GM12872 (cell line): ENCODE results near the gene NANS.

ENCODE experiments used
- TF ChIP-seq, protein P1 (sequence below): IDR thresholded peaks from 3 replicates; pipeline ENCODE4 v1.5.1; 2011; ENCODE audit warnings: low read depth, mild to moderate bottlenecking, low read length, moderate library complexity; ENCODE audit not compliant: insufficient read depth

Gene NANS

DNA sequence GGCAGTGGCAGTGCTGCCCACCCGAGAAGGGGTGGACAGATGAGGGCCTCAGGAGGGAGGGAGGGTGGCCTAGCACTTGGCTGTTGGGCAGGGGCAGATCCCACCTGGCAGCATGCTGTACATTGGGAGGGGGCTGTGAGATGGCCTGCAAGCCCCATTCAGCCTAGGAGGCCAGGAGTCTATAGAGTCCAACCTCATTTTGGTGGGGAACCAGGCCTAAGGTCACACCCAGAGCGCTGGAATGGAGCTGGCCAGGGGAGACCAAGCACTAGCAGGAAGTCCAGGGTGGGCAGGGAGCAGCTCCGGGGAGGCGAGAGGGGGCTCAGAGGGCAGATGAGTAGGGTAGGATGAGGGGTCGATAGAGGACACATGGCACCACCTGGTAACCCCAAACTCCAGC lies 39.6 kb downstream of the NANS start:
- TF ChIP-seq, protein P1, sequence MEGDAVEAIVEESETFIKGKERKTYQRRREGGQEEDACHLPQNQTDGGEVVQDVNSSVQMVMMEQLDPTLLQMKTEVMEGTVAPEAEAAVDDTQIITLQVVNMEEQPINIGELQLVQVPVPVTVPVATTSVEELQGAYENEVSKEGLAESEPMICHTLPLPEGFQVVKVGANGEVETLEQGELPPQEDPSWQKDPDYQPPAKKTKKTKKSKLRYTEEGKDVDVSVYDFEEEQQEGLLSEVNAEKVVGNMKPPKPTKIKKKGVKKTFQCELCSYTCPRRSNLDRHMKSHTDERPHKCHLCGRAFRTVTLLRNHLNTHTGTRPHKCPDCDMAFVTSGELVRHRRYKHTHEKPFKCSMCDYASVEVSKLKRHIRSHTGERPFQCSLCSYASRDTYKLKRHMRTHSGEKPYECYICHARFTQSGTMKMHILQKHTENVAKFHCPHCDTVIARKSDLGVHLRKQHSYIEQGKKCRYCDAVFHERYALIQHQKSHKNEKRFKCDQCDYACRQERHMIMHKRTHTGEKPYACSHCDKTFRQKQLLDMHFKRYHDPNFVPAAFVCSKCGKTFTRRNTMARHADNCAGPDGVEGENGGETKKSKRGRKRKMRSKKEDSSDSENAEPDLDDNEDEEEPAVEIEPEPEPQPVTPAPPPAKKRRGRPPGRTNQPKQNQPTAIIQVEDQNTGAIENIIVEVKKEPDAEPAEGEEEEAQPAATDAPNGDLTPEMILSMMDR, result no peak

DNA sequence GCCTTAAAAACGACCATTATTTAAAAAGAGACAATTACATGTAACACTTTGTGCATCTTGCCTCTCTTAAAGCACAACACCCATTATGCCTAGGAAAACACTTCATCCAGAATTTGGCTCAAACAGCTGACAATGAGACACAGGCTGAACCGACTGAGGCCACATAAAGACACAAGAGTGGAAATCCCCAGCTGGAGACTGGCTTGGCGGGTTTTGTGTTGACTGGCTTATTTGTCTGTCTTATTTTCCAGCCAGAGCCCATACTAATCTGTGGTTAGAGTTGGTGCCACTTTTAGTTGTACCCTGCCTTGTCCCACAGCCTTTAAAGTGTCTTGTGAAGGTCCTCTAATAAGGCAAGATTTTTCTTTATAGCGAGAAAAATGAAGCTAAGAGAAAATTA lies 41.3 kb downstream of the NANS start:
- TF ChIP-seq, protein P1, result no peak

DNA sequence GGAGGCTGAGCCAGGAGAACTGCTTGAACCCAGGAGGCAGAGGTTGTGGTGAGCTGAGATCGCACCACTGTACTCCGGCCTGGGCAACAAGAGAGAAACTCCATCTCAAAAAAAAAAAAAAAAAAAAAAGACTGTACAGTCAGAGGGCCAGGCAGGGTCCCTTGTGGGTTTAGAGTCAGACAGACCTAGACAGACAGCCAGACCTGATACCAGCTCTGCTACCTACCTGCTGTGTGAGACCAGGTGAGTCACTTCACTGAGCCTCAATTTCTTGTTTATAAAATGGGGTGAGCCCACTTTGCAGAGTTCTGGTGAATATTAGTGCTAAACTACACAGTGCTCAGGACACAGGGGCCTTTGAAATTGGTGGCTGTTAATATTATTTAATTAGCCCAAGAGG lies 42.8 kb downstream of the NANS start:
- TF ChIP-seq, protein P1, result no peak

DNA sequence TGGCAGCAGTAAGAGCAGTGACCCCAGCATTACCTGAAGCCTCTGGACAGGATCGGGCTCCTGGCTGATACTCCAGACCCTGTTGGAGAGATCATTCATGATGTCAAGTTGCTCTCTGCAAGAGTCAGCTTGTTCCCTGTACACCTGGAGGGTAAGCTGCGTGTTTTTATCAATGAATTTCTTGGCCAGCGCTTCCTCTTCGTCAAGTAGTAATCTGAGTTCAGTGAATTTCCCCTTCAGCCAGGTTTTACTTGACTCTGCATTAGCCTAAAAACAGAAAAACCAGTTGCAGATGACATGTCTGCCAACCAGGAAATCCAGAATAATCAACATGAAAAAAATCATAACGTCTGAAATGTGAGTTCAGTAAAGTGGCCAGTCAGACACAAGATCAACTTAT lies 43.4 kb downstream of the NANS start:
- TF ChIP-seq, protein P1, result no peak

DNA sequence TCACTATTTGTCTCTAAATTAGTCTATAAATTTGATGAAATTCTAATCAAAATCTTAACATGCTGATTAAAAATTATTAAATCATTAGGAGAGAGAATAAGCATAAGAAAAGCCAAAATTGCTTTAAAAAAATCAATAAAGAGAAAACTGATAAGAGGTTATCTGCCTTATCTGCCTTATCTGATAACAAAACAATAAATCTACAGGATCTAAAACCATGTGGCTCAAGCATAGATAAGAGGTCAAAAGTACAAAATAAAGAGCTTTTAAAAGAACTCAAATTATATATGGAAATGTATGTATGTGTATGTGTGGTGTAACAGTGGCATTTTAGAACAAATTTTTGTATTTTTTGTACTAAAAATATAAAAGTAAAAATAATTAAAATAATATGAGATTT lies 43.9 kb downstream of the NANS start:
- TF ChIP-seq, protein P1, result no peak

DNA sequence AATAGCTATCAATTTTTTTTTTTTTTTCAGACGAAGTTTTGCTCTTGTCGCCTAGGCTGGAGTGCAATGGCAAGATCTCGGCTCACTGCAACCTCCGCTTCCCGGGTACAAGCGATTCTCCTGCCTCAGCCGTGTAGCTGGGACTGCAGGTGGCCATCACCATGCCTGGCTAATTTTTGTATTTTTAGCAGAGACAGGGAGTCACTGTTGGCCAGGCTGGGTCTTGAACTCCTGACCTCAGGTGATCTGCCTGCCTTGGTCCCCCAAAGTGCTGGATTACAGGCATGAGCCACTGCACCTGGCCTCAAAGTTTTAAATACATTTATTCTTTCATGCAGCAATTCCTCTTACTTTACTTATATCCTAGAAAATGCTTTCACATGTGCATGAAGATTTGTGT lies 44.9 kb downstream of the NANS start:
- TF ChIP-seq, protein P1, result no peak

DNA sequence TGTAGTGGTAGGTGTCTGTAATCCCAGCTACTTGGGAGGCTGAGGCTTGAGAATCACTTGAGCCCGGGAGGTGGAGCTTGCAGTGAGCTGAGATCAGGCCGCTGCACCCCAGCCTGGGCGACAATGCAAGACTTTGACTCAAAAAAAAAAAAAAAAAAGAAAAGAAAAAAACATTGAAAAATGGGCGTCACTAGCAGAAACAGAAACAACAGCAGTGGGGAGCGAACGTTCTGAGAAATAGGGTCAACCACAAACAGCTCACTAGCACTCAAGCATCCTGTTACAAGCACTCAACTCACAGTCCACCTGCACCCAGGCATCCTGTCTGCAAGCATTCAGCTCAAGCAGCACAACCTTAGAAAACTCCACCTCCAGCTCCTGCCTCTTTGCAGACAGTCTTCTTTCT lies 45.3 kb downstream of the NANS start:
- TF ChIP-seq, protein P1, result no peak

DNA sequence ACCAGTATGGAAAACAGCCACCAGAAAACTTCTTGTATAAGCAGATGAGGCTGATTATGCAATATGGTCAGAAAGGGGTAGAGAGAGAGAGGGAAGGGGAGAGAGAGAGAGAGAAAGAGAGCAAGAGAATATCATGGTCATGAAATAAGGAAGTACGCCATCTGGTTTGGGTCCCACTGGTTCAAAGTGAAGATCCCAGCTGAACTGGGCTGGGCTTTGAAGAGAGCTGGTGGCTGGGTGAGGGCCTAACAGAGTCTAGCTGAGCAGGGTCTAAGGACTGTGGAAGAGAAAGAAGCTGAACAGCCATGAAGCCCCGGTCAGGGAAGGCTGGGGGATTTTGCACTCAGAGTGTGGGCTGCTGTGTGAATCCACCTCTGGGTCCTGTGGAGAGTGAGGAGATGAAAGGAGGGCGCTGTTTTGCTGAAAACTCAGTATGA lies 47.9 kb downstream of the NANS start:
- TF ChIP-seq, protein P1, result no peak
